Mesendoderm (in vitro differentiated cells): ENCODE results near the gene C5orf22.

Experiments used
- DNase-seq: peaks from one replicate; pipeline ENCODE4 v3.0.0; 2013
- H2AK5ac ChIP-seq: 2 replicates; pipeline ENCODE4 v1.6.1; 2013; ENCODE audit warnings: low read length, inconsistent platforms
- H2BK120ac ChIP-seq: 2 replicates; pipeline ENCODE4 v1.6.1; 2013; ENCODE audit warnings: low read depth, mild to moderate bottlenecking, low read length, moderate library complexity, mixed read lengths
- H2BK15ac ChIP-seq: replicated peaks from 2 replicates; pipeline ENCODE4 v1.6.1; 2013; ENCODE audit warnings: low read depth, mild to moderate bottlenecking, moderate library complexity
- H2BK5ac ChIP-seq: 2 replicates; pipeline ENCODE4 v1.6.1; 2013; ENCODE audit warnings: low read length, inconsistent platforms
- H3K18ac ChIP-seq: 2 replicates; pipeline ENCODE4 v1.6.1; 2013; ENCODE audit warnings: mild to moderate bottlenecking, low read length, mixed read lengths
- H3K23ac ChIP-seq: one replicate; pipeline ENCODE4 v1.6.1; 2013; ENCODE audit warnings: low read length
- H3K27ac ChIP-seq: 2 replicates; pipeline ENCODE4 v1.5.1; 2013; ENCODE audit warnings: low read depth, mild to moderate bottlenecking, inconsistent platforms, low read length, moderate library complexity
- H3K27me3 ChIP-seq: 2 replicates; pipeline ENCODE4 v1.6.1; 2013; ENCODE audit warnings: low read length, control low read depth, mild to moderate bottlenecking, inconsistent platforms; ENCODE audit not compliant: insufficient read depth, poor library complexity
- H3K36me3 ChIP-seq: 2 replicates; pipeline ENCODE4 v1.6.1; 2013; ENCODE audit warnings: low read length, inconsistent platforms; ENCODE audit not compliant: control insufficient read depth, insufficient read depth
- H3K4ac ChIP-seq: one replicate; pipeline ENCODE4 v1.6.1; 2013; ENCODE audit warnings: low read depth, mild to moderate bottlenecking, low read length, moderate library complexity
- H3K4me1 ChIP-seq: 2 replicates; pipeline ENCODE4 v1.6.1; 2013; ENCODE audit warnings: low read depth, low read length, inconsistent platforms; ENCODE audit not compliant: control insufficient read depth
- H3K4me2 ChIP-seq: 2 replicates; pipeline ENCODE4 v1.6.1; 2013; ENCODE audit warnings: low read length
- H3K4me3 ChIP-seq: 2 replicates; pipeline ENCODE4 v1.5.1; 2013; ENCODE audit warnings: mild to moderate bottlenecking, low read length
- H3K56ac ChIP-seq: one replicate; pipeline ENCODE4 v1.6.1; 2013; ENCODE audit warnings: low read length
- H3K79me1 ChIP-seq: 2 replicates; pipeline ENCODE4 v1.6.1; 2013; ENCODE audit warnings: low read length, inconsistent platforms
- H3K79me2 ChIP-seq: 2 replicates; pipeline ENCODE4 v1.6.1; 2013; ENCODE audit warnings: mild to moderate bottlenecking, low read length; ENCODE audit not compliant: control insufficient read depth, insufficient read depth
- H3K9ac ChIP-seq: 2 replicates; pipeline ENCODE4 v1.6.1; 2013; ENCODE audit warnings: low read length, inconsistent platforms
- H4K5ac ChIP-seq: one replicate; pipeline ENCODE4 v1.6.1; 2013; ENCODE audit warnings: low read length
- H4K8ac ChIP-seq: one replicate; pipeline ENCODE4 v1.6.1; 2013; ENCODE audit warnings: low read depth, mild to moderate bottlenecking, control low read depth, low read length, moderate library complexity
- WGBS: extraction: QIAGEN DNeasy Blood & Tissue Kit; methylation state at CpG from one replicate; pipeline ENCODE4 v1.1.7; 2013; ENCODE audit warnings: low lambda C conversion rate, missing lambda C conversion rate; ENCODE audit not compliant: insufficient coverage; ENCODE audit errors: extremely low coverage; 5-methylcytosine and 5-hydroxymethylcytosine counted together

The C5orf22 gene

DNA sequence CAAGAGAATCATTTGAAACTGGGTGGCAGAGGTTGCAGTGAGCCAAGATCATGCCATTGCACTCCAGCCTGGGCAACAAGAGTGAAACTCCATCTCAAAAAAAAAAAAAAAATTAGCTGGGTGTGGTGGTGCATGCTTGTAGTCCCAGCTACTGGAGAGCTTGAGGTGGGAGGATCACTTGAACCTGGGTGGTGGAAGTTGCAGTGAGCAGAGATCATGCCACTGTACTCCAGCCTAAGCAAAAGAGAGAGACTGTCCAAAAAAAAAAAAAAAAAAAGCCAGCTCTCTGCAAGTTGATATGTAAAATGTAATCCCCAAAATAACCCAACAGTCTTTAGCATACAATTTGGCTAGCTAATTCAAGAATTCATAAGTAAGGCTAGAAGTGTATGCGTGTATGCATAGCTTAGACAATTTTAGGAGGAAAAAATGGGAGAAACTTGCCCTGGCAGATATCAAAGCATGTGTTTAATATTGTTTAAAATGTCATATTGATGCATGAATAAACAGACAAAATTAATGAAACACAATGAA lies 36.3 kb downstream of the C5orf22 start:
- H3K79me2 ChIP-seq = no peaks in the 10 kb centered on the region
- no peak overlapping the region for H3K4me3 ChIP-seq
- H3K4me1 ChIP-seq = no peaks in the 10 kb centered on the region
- H3K23ac ChIP-seq = no peak overlapping the region
- no peak overlapping the region for H2AK5ac ChIP-seq
- no peak overlapping the region for H3K18ac ChIP-seq
- no peak overlapping the region for H2BK15ac ChIP-seq
- no peaks in the 10 kb centered on the region for H3K27me3 ChIP-seq
- no peak overlapping the region for H3K56ac ChIP-seq
- no peak overlapping the region for H3K27ac ChIP-seq
- H2BK5ac ChIP-seq = no peak overlapping the region
- no peaks in the 10 kb centered on the region for H3K79me1 ChIP-seq
- no peak for DNase-seq
- no peak overlapping the region for H4K8ac ChIP-seq
- H4K5ac ChIP-seq = no peak overlapping the region
- WGBS = no CpG with 5 or more reads among the region's 1 CpG
- no peak overlapping the region for H3K9ac ChIP-seq
- H2BK120ac ChIP-seq = no peak overlapping the region
- no peak overlapping the region for H3K4ac ChIP-seq
- H3K4me2 ChIP-seq = no peak overlapping the region
- H3K36me3 ChIP-seq = no peaks in the 10 kb centered on the region

DNA sequence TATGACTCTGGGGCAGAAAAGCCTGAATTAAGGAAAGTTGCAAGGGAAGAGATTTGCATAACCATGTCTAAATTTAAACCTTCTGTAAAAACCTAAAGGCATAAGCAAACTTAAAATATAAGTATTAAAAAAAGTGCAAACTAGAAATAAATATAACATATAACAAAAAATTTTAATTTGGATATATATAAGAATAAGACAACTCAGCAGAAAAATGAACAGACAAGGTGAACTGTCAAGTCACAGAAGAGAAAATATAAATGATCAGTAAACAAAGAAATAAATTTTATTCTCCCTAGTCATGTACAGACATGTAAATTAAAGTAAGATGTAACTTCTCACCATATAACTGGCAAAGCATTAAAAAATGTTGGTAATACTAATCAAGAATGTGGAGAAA lies 37.0 kb downstream of the C5orf22 start:
- Histone ChIP-seq H3K79me1 (no peaks in the 10 kb centered on the region), H3K23ac (no peak overlapping the region), H3K36me3 (no peaks in the 10 kb centered on the region), H2AK5ac (no peak overlapping the region), H3K4me3 (no peak overlapping the region), H2BK120ac (no peak overlapping the region), H4K8ac (no peak overlapping the region), H3K18ac (no peak overlapping the region), H3K9ac (no peak overlapping the region), H2BK5ac (no peak overlapping the region), H3K79me2 (no peaks in the 10 kb centered on the region), H3K27me3 (no peaks in the 10 kb centered on the region), H2BK15ac (no peak overlapping the region), H3K4me2 (no peak overlapping the region), H3K4me1 (no peaks in the 10 kb centered on the region), H4K5ac (no peak overlapping the region), H3K4ac (no peak overlapping the region), H3K27ac (no peak overlapping the region), H3K56ac (no peak overlapping the region)
- no peak for DNase-seq

DNA sequence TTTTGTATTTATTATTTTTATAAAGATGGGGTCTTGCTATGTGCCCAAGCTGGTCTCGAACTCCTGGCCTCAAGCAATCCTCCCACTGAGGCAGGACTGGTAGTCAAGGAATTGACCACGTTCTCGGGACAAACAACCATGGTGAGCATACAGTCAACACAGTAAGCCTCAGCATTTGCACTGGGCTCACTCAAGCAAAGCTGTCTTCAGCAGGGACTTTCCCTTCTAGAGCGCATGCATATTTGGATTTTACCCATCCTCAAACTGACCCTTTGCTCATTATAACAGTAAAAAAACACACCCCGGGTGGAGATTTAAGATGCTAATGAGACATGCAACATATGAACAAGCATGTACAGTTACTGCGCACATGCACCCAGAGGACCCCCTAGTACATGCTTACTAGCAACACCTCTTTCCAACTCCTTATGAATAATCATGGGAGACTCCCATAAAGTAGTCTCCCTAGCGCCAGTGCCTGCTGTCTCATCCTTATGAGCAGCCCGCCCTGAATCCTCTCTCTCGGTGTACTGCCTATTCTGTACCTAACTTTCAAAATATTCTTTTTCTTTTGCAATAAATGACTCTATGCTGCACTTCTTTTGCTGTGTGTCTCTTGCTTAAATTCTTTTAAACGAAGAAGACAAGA lies 41.5 kb downstream of the C5orf22 start:
- Histone ChIP-seq H3K79me1 (no peaks in the 10 kb centered on the region), H4K5ac (no peak overlapping the region), H3K4me1 (no peaks in the 10 kb centered on the region), H2BK5ac (no peak overlapping the region), H3K27ac (no peak overlapping the region), H2BK120ac (no peak overlapping the region), H3K79me2 (no peaks in the 10 kb centered on the region), H4K8ac (no peak overlapping the region), H3K23ac (no peak overlapping the region), H2BK15ac (no peak overlapping the region), H3K4ac (no peak overlapping the region), H2AK5ac (no peak overlapping the region), H3K9ac (no peak overlapping the region), H3K36me3 (no peaks in the 10 kb centered on the region), H3K18ac (no peak overlapping the region), H3K4me3 (no peak overlapping the region), H3K27me3 (no peaks in the 10 kb centered on the region), H3K4me2 (no peak overlapping the region), H3K56ac (no peak overlapping the region)
- no peak for DNase-seq
- no CpG with 5 or more reads among the region's 10 CpGs for WGBS

DNA sequence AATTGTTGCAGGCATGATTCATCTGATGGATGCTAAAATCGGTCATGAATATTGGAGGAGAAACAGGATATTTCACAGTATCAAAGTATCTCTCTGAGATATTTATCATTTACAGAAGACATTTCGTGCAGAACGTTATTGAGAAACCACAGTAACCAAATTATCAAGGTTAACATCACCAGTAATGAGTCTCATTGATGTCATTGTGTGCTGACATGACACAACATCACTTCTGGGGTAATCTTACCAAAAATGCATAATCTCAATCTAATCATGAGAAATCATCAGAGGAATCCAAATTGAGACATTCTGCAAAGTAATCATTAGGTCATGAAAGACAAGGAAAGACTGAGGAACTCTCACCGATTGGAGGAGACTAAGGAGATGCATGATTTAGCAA lies 42.7 kb downstream of the C5orf22 start:
- H3K4ac ChIP-seq = no peak overlapping the region
- no peak overlapping the region for H4K5ac ChIP-seq
- H3K56ac ChIP-seq = no peak overlapping the region
- H2AK5ac ChIP-seq = no peak overlapping the region
- no peak overlapping the region for H4K8ac ChIP-seq
- no peak overlapping the region for H3K4me2 ChIP-seq
- no peaks in the 10 kb centered on the region for H3K27me3 ChIP-seq
- no peak overlapping the region for H3K18ac ChIP-seq
- H3K4me3 ChIP-seq = no peak overlapping the region
- no peak overlapping the region for H2BK15ac ChIP-seq
- H3K79me1 ChIP-seq = no peaks in the 10 kb centered on the region
- H3K9ac ChIP-seq = no peak overlapping the region
- WGBS = no CpG with 5 or more reads among the region's 4 CpGs
- H3K4me1 ChIP-seq = no peaks in the 10 kb centered on the region
- no peak overlapping the region for H2BK120ac ChIP-seq
- H2BK5ac ChIP-seq = no peak overlapping the region
- no peak overlapping the region for H3K27ac ChIP-seq
- no peaks in the 10 kb centered on the region for H3K36me3 ChIP-seq
- H3K23ac ChIP-seq = no peak overlapping the region
- H3K79me2 ChIP-seq = no peaks in the 10 kb centered on the region
- DNase-seq = no peak

DNA sequence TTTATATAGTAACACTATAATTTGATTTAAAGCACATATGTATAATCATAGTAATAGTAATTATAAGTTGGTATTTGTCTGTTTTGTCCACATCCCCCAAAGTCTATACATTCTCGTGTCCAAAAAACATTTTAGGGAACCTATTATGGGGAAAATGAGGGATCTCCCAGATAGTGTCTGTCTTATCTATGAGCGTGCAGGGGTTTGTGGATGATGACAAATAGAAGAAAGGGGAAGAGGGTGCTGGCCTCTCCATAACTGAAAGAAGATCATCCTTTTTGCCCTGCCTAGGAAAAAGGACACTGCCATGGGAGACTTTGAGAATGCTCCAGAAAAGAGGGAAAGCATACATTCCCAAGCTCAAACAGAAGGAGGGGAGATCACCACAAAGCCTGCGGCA lies 45.3 kb downstream of the C5orf22 start:
- Histone ChIP-seq H2BK15ac (no peak overlapping the region), H3K23ac (no peak overlapping the region)
- no CpG with 5 or more reads among the region's 3 CpGs for WGBS

DNA sequence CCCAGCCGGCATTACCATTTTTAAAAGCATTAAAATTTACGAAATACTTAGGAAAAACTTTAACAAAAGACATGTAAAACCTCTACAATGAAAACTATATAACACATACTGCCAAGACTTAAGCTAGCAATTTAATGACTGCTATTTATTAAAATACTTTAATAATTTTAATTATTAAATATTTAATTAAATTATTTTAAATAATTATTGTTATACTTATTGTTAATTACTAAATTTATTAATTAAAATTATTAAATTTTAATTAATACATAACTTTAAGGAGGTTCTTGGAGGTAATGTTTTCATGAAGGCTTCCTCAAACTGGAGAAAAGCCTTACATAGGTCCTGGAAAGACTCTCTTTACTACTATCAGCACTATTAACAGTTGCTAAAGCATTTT lies 47.5 kb downstream of the C5orf22 start:
- H4K5ac ChIP-seq = no peak overlapping the region
- H3K27me3 ChIP-seq = no peaks in the 10 kb centered on the region
- H3K23ac ChIP-seq = no peak overlapping the region
- H3K79me2 ChIP-seq = no peaks in the 10 kb centered on the region
- DNase-seq = no peak
- no peak overlapping the region for H2BK5ac ChIP-seq
- H2AK5ac ChIP-seq = no peak overlapping the region
- H3K79me1 ChIP-seq = no peaks in the 10 kb centered on the region
- H3K18ac ChIP-seq = no peak overlapping the region
- H2BK120ac ChIP-seq = no peak overlapping the region
- no peaks in the 10 kb centered on the region for H3K36me3 ChIP-seq
- H3K4ac ChIP-seq = no peak overlapping the region
- no peak overlapping the region for H2BK15ac ChIP-seq
- no peak overlapping the region for H3K27ac ChIP-seq
- no peak overlapping the region for H3K9ac ChIP-seq
- H3K56ac ChIP-seq = no peak overlapping the region
- H4K8ac ChIP-seq = no peak overlapping the region
- no peak overlapping the region for H3K4me3 ChIP-seq
- H3K4me1 ChIP-seq = no peaks in the 10 kb centered on the region
- no CpG with 5 or more reads among the region's 2 CpGs for WGBS
- H3K4me2 ChIP-seq = no peak overlapping the region

More for the DNA sequence above, 45.3 kb downstream of the C5orf22 start:
- Histone ChIP-seq H3K4me1 (no peaks in the 10 kb centered on the region), H2AK5ac (no peak overlapping the region), H2BK5ac (no peak overlapping the region), H3K4me3 (no peak overlapping the region), H3K4me2 (no peak overlapping the region), H3K18ac (no peak overlapping the region), H2BK120ac (no peak overlapping the region), H3K27me3 (no peaks in the 10 kb centered on the region), H3K27ac (no peak overlapping the region), H3K79me1 (no peaks in the 10 kb centered on the region), H3K79me2 (no peaks in the 10 kb centered on the region), H4K8ac (no peak overlapping the region), H3K9ac (no peak overlapping the region), H3K36me3 (no peaks in the 10 kb centered on the region), H3K56ac (no peak overlapping the region), H4K5ac (no peak overlapping the region), H3K4ac (no peak overlapping the region)
- DNase-seq = no peak
